HG02884 (cell line): ENCODE data around the gene NACC2.
"Not testable (repeated sequence)": the region's sequence is repeated elsewhere in the genome, so short reads cannot be mapped to it uniquely, and the experiment has no call there.

ENCODE experiments used
- ATAC-seq: cut with Tn5 transposase; IDR thresholded peaks from one replicate; pipeline ENCODE4 v1.9.1; 2021; ENCODE audit warnings: mild to moderate bottlenecking, moderate library complexity; ENCODE audit not compliant: unreplicated experiment

NACC2 gene

GRCh38 chr9:136112541-136112940, 17.5 kb upstream of the NACC2 start:
- no peak for ATAC-seq

GRCh38 chr9:136111910-136112309, 16.8 kb upstream of the NACC2 start:
- ATAC-seq: no peak

GRCh38 chr9:136111190-136111589, 16.1 kb upstream of the NACC2 start:
- ATAC-seq: no peak

- no peak for ATAC-seq
Observed at GRCh38 chr9:136110082-136111061, 15.3 kb upstream of the NACC2 start.

- peak; percentile 81 for ATAC-seq
Observed at GRCh38 chr9:136109351-136110081, 14.4 kb upstream of the NACC2 start.

GRCh38 chr9:136108648-136109266, 13.7 kb upstream of the NACC2 start:
- no peak for ATAC-seq

GRCh38 chr9:136107953-136108647, 13.0 kb upstream of the NACC2 start:
- ATAC-seq: no peak

- no peak for ATAC-seq
Observed at GRCh38 chr9:136107155-136107952, 12.3 kb upstream of the NACC2 start.

- no peak for ATAC-seq
Observed at GRCh38 chr9:136105398-136106135, 10.5 kb upstream of the NACC2 start.

GRCh38 chr9:136104916-136105315, 9.8 kb upstream of the NACC2 start:
- ATAC-seq: no peak

- ATAC-seq: no peak
Observed at GRCh38 chr9:136104488-136104800, 9.4 kb upstream of the NACC2 start.

GRCh38 chr9:136103651-136104487, 8.8 kb upstream of the NACC2 start:
- no peak for ATAC-seq

- not testable (repeated sequence) for ATAC-seq
Observed at GRCh38 chr9:136101615-136102074, 6.6 kb upstream of the NACC2 start.

GRCh38 chr9:136100700-136101614, 5.9 kb upstream of the NACC2 start:
- no peak for ATAC-seq

- ATAC-seq: no peak
Observed at GRCh38 chr9:136099542-136099941, 4.5 kb upstream of the NACC2 start.

- ATAC-seq: no peak
Observed at GRCh38 chr9:136098844-136099243, 3.8 kb upstream of the NACC2 start.

- ATAC-seq: no peak
Observed at GRCh38 chr9:136098210-136098609, 3.1 kb upstream of the NACC2 start.
